GM18873 (cell line): ENCODE results near the gene DEPDC4.

Experiments
- ATAC-seq: cut with Tn5 transposase; IDR thresholded peaks from one replicate; pipeline ENCODE4 v1.9.1; 2021; ENCODE audit warnings: mild to moderate bottlenecking, moderate library complexity, moderate number of reproducible peaks; ENCODE audit not compliant: unreplicated experiment, low FRiP score

The DEPDC4 gene

DNA sequence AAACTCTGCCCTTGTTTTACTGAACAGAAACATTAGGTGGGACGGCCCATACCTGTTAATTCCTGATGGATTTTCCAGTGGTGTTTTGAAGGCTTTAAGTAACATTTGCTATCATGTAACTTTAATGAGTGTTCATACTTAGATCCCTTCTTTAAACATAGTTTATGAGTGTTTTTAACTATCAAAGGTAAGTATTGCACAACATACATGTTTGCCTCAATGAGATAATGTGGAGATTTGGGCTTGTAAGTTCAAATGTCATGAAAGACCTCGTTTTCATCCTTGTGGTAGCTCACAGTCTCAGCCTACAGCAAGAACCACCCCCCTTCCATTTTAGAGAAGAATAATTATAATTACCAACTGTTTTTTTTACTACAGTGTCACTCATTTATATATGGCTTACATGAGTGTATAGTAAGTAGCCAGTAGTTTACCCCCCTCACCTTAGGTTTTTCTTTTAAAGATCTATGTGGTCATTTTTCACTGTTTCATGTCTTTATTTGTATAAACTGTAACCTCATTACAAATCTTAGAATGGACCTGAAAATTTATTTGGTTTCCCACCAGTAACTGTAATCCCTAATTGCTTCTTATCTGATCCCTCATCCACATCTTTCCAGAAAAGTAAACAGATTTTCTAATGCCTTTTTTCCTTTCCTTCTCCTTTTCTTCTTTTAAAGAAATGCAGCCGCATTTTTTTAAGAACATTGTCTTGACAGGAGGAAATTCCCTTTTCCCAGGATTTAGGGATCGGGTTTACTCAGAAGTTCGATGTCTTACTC, 47.4 kb downstream of the DEPDC4 start:
- ATAC-seq = no peak

DNA sequence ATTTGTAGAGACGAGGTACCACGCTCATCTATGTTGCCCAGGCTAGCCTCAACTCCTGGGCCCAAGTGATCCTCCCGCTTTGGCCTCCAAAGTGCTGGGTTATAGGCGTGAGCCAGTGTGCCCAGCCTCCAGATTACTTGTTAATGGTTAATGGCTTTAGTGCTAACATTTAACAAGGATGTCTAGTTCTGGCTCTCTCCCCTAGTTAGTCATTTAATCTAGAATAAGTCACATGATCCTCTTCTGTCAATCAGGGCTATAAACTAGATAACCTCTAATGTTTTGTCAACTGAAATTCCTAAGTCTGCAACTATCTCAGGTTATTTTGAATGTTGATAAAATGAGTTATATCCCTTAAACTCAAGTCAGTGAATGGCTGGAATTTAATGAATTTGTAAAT, 50.5 kb downstream of the DEPDC4 start:
- ATAC-seq = no peak

DNA sequence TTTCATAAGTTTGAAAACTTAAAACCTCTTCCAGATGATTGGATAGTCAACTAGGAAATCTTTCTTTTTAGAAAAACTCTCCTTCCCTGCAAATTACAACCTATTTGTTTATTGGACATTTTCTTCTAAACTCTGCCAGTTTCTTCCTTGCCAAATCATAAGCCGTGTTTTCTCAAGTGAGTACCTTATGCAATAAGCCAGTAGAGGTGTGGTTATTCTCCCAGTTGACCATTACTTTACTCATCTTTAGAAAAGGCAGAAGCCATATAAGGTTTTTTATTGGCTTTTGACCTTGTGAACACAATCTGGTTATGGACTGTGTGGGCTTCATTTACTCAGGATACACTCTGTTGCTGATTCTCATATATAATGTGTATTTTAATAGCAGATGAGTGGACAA, 51.7 kb downstream of the DEPDC4 start:
- ATAC-seq = no peak

DNA sequence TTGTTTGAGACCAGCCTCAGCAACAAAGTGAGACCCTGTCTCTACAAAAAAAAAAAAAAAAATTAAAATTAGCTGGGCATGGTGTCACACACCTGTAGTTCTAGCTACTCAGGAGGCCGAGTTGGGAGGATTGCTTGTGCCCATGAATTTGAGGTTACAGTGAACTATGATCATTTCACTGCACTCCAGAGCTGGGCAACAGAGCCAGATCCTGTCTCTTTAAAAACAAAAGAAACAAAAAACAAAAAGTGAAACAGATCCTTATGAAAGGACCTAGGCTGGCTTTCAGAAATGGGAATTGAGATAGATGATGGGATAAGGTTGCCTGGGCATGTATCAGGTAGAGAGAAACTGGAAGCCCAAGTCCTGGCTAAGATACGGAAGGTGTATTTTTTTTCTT, 52.4 kb downstream of the DEPDC4 start:
- ATAC-seq = no peak

DNA sequence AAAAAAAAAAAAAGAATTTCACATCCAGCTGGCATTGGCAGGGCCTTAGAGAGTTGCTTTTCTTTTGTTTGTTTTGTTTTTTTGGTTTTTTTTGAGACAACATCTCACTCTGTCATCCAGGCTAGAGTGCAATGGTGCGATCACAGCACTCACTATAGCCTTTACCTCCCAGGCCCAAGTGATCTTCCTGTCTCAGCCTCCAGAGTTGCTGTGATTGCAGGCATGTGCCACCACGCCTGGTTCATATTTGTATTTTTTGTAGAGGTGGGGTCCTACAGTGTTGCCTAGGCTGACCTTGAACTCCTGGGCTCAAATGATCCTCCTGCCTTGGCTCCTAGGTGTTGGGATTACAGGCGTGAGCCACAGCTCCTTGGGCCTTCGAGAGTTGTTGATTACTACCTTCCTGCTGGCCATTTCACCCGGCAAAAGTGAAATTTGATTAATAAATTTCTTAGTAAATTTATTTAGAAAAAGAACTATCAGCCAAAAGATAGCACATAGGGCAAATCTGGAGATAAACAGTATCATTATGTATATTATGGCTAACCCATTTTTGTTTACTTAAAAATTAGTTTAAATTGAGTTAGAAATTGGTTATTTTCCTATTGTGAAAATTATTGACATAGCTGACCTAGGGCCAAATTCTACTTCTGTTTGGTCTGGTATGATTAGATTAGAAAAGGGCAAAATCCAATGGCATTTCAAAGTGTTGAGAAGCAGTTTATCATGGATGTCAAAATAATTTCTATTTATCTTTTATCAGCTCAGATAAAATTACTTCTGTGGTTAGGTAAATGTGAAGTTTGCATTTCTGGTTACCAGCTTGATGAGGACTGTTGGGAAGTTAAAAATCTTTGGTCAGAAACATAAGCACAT, 53.6 kb downstream of the DEPDC4 start:
- ATAC-seq = no peak

DNA sequence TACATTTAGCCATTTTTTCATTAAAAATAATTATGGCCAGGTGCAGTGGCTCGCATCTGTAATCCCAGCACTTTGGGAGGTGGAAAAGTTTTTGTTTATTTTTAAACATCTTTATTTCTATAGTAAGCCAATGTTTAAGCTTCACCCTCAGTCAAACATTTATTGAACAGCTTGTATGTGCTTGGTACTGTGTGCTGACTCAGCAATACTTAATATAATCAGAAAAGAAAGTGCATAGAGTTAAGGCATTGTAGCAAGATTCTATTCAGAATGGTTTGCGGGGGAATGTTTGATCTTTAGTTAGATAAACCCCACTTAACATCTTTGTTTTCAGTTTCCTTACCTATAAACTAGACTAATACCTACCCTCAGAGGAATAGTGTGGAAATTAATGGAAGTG, 55.2 kb downstream of the DEPDC4 start:
- no peak for ATAC-seq

DNA sequence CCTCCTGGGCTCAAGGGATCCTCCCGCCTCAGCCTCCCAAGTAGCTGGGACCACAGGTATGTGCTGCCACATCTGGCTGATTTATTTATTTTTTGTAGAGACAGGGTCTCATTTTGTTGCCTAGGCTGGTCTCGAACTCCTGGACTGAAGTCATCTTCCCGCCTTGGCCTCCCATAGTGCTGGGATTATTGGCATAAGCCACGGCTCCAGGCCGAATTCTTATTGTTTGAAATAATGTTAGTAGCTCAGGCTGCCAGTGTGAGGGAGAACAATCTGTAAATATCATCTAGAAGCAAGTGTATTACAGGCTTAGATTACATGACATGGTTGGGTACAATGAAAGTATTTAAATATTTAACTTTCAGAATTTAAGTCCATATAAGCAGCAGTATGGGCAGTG, 58.0 kb downstream of the DEPDC4 start:
- no peak for ATAC-seq

DNA sequence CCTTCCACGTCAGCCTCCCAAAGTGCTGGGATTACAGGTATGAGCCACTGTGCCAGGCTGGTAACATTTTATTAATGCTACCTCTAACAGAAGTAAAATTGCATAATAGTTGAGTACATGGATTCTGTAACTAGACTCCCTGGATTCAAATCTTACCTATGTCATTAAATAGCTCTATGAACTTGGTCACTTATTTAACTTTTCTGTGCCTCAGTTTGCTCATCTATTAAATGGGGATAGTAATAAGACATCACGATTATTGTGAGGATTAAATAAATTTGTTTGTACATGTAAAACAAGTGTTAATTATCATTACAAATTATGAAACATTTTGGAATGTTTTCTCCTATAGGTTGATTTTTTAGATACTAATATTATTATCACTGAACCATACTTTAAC, 59.6 kb downstream of the DEPDC4 start:
- ATAC-seq = no peak

DNA sequence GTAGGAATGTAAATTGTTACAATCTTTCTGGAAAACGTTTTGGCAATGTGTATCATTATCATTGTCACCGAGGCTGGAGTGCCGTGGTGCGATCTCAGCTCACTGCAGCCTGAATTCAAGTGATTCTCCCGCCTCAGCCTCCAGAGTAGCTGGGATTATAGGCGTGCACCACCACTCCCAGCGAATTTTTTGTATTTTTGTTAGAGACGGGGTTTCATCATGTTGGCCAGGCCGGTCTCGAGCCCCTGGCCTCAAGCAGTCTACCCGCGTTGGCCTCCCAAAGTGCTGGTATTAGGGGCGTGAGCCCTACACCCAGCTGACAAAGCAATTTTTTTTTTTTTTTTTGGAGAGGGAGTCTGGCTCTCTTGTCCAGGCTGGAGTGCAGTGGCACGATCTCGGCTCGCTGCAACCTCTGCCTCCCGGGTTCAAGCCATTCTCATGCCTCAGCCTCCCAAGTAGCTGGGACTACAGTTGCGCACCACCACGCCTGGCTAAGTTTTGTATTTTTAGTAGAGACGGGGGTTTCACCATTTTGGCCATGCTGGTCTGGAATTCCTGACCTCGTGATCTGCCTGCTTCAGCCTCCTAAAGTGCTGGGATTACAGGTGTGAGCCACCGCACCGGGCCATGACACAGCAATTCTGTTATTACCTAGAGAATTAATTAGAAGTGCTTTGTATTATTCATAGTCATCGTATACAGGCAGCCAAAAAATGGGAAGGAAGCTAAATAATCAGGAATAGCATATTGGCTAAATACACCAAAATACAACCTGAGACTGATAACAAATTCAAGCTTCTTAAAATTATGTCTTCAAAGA, 65.1 kb downstream of the DEPDC4 start:
- no peak for ATAC-seq

DNA sequence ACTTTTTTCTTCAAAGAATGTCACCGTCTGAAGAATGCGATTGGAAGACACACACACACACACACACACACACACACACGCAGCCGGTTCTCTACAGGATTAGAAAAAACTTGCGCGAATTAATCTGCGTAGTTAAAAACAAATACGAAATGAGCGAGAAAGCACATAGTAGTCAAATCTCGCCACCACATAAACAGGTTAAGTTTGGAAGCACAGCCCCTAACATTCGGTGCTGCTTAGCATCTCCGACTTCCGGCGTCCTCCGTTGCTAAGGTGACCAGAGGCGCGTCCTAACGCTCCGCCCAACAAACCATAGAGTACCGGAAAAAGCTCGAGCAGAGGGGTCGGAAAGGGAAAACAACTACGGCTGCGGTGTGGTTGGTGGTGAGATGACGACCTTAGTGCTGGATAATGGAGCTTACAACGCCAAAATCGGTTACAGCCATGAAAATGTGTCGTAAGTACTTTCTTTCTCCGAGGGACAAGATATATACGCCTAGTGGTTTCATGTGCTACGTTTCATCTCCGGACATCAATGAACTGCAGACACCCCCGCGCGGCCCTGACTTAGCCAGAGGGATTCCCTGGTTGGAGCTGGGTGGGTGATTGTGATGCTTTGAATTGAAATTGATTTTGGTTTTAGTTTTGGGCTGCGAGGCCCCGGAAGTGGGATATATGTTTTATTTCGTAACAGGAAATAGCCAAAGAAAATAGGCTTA, 66.3 kb downstream of the DEPDC4 start, which contains the start of gene ACTR6:
Gene ACTR6, plus strand, starts transcription at position 353 of the 719 bp plus-strand sequence. Its CDS starts 37 bp downstream, at position 390.
- ATAC-seq = peak; percentile 92

DNA sequence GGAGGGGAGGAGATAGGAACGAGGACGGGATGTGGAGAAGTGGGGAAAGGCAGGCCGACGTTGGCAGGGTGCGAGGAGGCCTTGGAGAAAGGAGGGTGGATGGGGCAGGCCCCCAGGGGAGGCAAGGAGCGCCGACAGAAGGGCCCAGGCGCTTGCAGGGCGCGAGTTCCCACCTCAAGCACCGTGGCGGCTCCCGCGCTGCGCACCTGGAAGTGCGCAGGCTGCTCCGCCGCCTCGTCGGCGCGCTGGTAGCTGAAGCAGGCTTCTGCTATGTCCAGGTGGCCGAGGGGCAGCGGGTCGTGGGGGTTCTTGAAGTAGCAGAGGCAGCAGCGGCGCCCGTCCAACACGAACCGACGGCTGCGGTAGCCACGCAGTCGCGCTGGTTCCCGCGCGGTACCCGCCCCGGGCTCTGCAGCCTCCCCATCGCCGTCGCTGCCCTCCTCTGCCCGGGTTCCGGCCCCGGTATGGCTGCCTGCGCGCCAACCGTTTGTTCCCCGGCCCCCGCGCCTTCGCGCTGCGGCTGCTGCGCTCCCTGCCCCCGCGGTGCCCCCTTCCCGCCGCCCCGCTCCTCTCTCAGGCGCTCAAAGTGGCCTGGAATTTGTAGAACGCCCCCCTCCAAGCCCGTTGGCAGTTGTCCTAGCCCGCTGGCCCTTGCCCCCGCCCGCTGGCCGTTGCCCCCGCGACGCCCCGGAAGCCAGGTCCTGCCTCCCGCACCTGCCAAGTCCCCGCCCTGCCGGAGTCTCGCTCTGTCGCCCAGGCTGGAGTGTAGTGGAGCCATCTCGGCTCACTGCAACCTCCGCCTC, 67.3 kb downstream of the DEPDC4 start:
- ATAC-seq = peak; percentile 59

DNA sequence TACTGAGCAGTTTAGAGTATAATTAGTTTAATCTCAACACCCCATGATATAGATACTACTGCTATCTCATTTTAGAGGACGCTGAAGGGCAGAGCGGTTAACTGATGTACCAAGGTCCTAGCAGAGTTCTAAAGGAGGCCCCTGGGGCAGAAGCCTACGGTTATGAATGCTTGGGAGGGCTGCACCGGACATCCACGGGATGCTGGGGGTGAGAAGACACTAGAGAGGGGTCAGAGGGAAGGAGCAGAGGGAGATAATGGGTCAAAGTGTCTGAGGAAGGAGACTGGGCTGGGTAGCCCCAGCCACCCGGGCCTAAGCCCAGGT, 67.9 kb downstream of the DEPDC4 start:
- ATAC-seq = no peak

DNA sequence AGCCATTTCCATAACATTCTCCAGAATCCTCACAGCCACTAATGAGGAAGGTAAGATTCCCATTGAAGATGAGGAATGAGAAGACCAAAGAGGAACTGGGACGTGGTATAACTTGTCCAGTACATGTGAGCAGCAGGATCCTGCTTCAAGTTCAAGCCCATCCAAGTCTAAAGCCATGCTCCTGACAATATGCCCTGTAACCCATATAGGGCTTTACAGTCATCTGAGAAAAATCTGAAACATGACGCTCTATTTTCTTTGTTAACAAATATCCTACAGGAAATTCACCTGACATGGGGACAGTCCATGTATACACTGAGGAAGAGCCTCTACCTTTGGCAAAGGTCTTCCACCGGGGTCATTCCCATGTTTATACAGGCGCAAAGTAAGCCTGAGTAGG, 69.4 kb downstream of the DEPDC4 start:
- no peak for ATAC-seq

DNA sequence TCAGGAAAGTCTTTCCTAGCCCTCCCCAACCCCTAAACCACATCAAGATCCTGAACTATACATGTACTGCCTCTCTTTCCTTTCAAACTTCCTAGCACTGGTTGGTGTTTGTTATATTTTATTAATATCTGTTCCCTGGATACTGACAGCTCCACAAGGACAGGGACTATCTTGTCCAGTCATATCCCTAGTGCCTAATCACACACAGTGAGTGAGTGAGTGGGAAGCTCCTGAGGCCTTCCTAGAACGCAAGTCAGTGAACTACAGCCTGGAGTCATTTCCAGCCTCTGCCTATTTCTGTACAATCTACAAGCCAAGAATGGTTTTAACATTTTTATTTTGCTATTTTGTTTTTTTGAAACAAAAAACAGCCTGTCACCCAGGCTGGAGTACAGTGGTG, 73.8 kb downstream of the DEPDC4 start:
- no peak for ATAC-seq
